GM19043 (cell line): ENCODE data around the gene HOXD4.

Experiments
- ATAC-seq: cut with Tn5 transposase; IDR thresholded peaks from one replicate; pipeline ENCODE4 v1.9.1; 2021; ENCODE audit warnings: low read depth; ENCODE audit not compliant: unreplicated experiment

HOXD4 gene

DNA sequence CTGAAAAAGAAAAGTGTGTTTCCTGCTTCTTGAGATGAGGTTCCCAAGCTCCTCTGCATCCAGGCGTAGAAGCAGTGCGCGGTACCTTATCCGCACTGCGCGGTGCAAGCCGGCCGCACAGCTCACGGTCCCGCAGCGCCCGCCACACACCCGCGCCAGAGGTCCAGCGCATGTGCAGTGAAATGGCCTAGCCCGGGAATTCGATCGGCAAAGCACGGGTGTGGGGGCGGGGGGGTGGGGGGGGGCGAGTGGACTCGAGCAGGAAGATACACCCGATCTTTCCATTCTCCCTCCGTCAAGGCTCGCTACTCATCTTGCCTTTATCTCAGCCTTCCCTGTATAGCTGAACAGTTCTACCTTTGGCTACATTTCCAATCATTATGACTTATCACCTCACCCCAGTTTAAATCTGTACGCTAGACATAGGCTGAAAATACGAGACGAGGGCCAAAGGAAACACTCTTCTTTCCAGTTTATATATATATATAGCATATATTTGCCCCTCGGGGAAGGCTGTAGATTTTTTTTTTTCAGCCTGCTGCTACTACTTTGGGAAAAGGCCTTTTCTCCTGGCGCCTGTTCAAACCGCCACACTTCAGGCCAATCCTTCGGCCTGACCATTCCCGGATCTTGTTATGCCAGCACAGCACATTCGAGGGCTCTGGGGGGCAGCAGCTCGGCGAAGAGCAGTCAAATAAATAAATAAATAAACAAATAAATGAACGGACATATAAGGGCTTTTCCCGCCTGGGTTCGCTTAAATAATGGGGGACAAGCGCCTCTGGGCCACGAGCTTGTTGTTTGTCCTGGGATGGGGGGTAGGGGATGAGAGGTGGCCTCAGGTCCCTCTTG, 11.5 kb upstream of the HOXD4 start:
- no peak for ATAC-seq

DNA sequence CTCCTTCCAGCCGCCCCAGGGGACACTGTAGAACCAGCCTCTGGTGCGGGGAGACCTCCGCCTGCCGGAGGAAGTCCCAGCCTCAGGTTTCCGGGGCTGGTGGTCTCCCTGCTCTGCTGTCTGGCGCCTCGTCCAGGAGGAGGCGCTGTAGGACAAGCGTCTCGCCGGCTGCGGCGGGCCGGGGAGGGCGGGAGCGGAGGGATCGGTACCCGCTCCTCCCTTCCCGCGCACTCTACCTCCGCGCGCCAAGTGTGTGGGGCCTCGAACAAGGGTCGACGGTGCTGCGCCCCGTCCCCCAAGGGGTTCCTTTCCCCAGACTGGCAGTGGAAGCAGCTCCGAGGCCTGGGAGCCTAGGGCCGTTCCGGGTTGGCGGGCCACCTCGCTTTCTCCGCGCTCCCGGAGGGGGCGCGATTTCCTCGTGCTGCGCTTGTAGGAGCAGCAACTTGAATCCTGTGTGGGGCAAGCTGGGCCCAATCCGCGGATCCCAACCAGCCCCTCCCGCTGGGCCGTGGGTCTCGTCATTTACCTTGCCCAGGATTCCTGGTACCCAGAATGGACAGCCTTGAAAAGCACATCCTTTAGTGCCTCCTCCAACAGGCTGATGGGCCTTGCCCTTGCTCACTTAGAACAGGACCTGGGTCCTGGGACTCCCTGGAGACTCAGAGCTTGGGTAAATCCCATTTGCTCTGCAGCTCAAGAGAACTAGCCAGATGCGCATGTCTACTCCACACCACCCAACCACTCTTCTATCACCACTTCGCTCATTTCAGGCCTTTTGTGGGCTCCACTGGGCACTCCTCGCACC, 10.6 kb upstream of the HOXD4 start:
- ATAC-seq = peak; percentile 81

GRCh38 chr2:176142281-176142680, 9.1 kb upstream of the HOXD4 start:
- no peak for ATAC-seq

- ATAC-seq = no peak
These were observed 6.0 kb upstream of the HOXD4 start for GRCh38 chr2:176145085-176145969.

- no peak for ATAC-seq
These were observed 5.2 kb upstream of the HOXD4 start for GRCh38 chr2:176146101-176146500.

GRCh38 chr2:176146645-176147044, 4.7 kb upstream of the HOXD4 start:
- ATAC-seq = no peak

- ATAC-seq = no peak
These were observed 4.0 kb upstream of the HOXD4 start for GRCh38 chr2:176147210-176147799.

- ATAC-seq = no peak
These were observed 3.4 kb upstream of the HOXD4 start for GRCh38 chr2:176147800-176148496.

DNA sequence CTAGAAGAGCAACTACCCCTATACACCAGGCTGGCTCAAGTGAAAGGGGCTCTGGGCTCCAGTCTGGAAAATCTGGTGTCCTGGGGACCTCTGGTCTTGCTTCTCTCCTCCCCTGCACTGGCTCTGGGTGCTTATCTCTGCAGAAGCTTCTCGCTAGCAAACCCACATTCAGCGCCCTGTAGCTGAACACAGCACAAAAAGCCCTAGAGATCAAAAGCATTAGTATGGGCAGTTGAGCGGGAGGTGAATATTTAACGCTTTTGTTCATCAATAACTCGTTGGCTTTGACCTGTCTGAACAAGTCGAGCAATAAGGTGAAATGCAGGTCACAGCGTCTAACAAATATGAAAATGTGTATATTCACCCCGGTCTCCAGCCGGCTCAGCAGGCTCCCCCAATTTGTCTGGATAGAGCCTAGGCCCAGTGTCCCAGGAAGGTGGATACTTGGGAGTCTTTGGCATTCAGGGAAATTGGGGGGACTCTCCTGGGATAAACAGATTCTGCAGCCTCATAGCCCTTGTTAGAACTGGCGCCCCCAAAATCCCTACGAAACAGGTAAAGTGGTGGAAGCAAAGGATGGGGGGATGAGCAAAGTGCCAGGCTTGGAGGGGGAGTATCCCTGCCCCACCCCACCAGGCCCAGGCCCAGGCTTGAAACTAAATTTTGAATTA, 2.5 kb upstream of the HOXD4 start:
- no peak for ATAC-seq

DNA sequence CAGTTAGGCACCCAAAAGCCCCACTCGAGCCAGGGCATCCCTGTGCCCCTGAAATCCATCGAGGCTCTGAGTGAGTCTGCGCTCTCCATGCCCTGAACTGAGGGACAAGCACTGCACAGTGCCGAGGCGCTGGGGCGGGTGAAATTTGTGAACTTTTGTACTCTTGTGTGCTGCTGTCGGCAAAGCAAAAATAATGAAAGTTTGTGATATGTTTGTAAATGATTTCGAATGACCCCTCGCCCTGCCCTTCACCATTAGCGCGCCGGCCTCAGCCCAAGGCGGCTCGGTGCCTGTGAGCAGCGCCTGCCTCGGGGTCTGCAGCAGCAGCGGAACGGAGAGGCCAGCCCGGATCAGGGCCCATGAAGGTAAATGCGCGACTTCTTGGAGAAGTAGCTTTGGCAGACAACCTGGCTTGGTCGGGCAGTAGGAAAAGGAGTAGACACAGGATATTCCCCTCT, 1.8 kb upstream of the HOXD4 start:
- ATAC-seq = no peak

DNA sequence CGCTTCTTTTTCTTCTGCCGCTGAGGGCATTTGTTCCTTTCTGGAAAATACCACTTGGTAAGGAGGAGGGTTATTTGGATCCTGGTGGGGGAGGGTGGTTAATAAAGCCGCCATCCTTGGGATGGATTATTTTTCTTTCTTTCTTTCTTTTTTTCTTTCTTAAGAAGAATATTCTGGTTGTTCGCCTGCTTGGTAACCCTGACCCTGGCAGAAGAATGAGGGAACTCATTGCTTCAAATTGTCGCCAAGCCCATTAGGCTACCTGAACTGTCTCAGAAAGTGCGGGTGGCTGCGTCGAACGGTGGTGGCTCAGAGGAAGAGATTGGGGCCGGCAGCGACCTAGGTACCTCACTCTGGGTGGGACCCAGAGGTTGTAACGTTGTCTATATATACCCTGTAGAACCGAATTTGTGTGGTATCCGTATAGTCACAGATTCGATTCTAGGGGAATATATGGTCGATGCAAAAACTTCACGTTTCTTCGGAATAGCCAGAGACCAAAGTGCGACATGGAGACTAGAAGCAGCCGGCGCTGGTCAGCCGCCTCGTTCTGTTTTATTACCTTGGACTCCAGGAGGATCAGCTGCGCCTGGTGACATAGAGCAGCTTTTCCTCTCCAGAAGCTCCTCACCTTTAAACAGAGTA, 1.3 kb upstream of the HOXD4 start:
- ATAC-seq = no peak

- no peak for ATAC-seq
These were observed 537 bp upstream of the HOXD4 start for GRCh38 chr2:176150584-176151441.

GRCh38 chr2:176152350-176153181, 1.2 kb downstream of the HOXD4 start:
- ATAC-seq = no peak

DNA sequence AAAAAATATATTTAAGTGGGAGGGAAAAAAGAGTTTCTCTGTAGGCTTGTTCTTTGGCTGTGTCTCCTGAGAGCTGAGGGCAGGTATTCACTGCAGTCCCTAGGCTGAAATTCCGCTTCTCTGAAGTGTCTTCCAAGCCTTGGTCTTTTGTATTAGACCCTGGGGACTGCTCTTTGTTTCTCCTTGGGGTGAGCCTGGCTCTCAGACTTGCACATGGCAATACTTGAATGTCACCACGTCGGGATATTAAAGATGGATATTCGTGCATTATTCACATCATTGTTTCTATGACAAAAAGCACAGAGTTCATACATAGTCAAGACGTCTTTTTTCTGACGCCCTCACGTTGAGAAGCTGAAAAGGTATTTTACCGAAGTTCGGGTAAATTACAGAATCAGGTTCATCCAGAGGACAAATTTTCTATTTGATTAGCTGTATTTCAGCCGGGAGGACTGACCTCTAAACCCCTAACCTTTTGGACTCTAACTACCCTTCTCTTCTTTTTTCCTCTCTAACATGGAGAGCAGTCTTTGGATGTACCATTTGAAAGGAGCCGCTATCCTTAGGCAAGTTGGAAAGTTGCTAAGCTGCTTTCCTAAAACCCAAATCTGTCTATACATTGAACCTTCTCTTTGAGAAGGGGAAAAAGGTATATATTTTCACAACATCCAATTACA, 3.4 kb downstream of the HOXD4 start:
- ATAC-seq = no peak

DNA sequence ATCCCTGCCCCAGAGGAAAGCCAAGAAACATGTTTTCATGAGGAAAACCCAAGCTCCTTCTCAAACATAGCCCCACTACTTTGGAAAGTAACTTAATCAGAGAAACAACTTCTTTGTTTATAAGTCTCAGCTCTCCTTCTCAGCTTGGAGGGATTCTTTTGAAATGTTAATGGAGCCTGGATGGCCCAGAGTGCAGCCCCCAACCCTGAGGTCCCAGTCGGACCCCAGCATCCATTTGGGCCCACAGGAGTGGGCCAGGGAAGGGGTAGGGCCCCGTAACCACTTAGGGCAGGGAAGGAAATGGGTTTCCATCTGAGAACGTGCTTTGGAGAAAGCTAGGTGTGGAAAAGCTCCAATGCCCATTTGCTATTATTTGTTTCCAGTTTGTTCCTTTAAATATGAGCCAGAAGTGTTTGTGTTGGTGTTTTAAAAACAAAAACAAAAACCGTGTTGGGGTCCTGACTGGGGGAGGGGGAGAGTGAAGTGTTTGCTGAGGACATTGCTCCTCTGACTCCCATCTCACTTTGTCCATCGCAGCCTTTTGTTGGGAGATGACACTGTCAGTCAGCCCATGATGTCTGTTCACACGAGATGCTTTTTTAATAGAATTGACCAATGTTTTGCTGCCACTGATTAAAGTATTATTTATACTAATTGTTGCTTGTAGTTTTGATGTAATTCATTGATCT, 4.2 kb downstream of the HOXD4 start:
- no peak for ATAC-seq

DNA sequence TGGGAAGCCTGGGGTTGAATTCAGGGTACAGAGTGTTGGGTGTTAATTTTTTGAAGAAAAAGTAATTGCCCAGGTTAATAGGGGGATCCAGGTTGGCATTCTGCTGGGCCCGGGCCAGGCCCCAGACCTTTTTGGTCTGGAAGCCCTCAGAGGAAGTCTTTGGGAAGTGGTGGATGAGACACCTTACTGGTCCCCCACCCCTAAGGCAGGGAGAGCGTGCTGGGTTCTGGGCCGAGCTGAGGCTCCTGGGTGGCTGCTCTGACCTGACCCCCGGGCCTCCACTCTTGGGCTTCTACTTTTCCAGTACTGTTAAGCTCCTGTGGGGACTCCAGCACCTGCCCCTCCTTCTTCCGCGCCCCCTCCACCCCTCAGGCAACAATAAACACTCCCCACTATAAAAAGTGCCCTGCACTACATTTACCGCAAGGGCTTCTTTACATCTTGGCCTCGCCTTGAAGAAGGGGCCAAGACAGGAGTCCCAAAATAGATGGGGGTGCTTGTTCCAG, 5.0 kb downstream of the HOXD4 start:
- ATAC-seq = no peak
